ENCODE data around the gene CYTH4. TPM values are rescaled to one million over a fixed set of nuclear protein-coding genes. Genes with fewer than 3 reads are reported as not detected.

Gene CYTH4
- total RNA-seq, 1 experiment from 2014 or later = 0.15 TPM

DNA sequence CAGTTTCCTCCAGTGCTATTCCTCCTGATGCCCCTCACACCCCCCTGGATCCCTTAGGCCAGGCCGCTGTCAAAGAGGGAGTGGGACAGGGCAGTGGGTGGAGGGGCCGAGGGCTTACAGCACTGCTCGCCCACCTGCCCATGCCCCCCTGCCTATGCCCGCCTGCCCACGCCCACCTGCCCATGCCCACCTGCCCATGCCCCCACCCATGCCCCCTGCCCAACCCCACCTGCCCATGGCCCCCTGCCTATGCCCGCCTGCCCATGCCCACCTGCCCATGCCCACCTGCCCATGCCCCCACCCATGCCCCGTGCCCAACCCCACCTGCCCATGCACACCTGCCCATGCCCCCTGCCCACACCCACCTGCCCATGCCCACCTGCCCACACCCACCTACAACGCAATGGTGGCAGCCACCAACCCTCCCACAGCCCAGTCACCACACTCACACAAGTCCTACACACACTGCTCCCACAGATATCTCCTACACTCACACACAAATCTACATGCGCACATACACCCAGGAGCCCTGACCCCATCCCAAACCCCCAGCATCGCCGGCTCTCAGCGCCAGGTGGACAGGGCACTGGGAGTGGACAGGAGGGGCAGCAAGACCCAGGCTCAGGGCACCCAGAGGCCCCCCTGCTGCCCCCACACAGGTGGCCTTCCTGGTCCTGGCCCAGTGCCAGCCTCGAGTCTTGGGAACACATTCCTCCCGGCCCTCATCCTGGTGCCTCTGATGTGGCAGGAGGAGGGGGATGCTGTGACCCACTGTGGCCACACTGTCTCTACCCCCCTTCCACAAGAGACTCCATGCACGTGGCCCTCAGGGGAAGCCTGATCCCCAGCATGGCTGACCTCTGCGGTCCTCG, 61.8 kb downstream of the CYTH4 start:
- H3K36me3 Mint-ChIP-seq = no peaks in the 10 kb centered on the region
- ATAC-seq (no peak), DNase-seq (ENCODE audit: low spot score) (no peak)
- H3K4me1 Mint-ChIP-seq = peaks cover 27% of the 10 kb centered on the region
- H3K27ac Mint-ChIP-seq = no peak overlapping the region
- H3K9me3 Mint-ChIP-seq = no peaks in the 10 kb centered on the region
- ChIA-PET POLR2A (no interaction called here), CTCF (no interaction called here)
- TF ChIP-seq IRF2 (CRISPR knock-in tag; IDR thresholded peaks at IDR 0.05; ENCODE audit: borderline replicate concordance, low read depth) (no peak), ZNF121 (CRISPR knock-in tag; IDR thresholded peaks at IDR 0.05) (no peak), ZNF396 (CRISPR knock-in tag; IDR thresholded peaks at IDR 0.05; ENCODE audit: borderline replicate concordance) (no peak), ZNF219 (CRISPR knock-in tag; IDR thresholded peaks at IDR 0.05; ENCODE audit: borderline replicate concordance) (no peak), ZNF317 (CRISPR knock-in tag; IDR thresholded peaks at IDR 0.05; ENCODE audit: borderline replicate concordance, low read depth) (no peak), PRRX2 (CRISPR knock-in tag; IDR thresholded peaks at IDR 0.05) (no peak), ELF4 (CRISPR knock-in tag; IDR thresholded peaks at IDR 0.05; ENCODE audit: low read depth) (no peak), OVOL2 (CRISPR knock-in tag; IDR thresholded peaks at IDR 0.05; ENCODE audit: borderline replicate concordance) (no peak)
- TF ChIP-seq, protein P1, sequence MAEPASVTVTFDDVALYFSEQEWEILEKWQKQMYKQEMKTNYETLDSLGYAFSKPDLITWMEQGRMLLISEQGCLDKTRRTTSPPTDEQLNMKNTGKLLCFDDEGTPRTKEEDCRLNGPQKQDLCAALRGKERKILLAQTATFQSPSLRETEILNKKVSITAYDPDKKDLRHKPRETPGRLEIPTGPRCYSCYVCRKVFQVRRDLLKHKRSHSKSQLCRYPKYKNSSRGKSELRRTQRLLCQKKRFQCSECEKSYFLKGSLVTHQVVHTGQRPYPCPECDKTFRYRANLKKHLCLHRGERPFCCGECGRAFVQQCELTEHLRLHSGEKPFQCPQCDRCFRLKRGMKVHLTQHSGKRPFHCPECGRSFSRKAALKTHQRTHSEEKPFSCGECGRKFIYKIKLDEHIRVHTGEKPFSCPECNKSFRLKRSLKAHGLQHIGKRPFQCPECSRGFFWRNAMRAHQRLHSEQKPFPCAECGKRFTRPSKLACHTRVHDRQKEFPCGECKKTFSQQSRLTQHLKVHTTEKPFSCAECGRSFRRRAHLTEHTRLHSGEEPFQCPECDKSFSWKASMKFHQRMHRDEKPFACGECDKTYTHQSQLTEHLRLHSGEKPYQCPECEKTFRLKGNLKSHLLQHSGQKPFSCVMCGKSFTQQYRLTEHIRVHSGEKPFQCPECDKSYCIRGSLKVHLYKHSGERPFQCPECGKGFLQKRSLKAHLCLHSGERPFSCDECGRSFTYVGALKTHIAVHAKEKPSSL (CRISPR knock-in tag; conservative IDR thresholded peaks at IDR 0.05) = no peak
- TF ChIP-seq, protein P2, sequence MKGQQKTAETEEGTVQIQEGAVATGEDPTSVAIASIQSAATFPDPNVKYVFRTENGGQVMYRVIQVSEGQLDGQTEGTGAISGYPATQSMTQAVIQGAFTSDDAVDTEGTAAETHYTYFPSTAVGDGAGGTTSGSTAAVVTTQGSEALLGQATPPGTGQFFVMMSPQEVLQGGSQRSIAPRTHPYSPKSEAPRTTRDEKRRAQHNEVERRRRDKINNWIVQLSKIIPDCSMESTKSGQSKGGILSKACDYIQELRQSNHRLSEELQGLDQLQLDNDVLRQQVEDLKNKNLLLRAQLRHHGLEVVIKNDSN (CRISPR knock-in tag; IDR thresholded peaks at IDR 0.05) = no peak
- TF ChIP-seq, protein P3, sequence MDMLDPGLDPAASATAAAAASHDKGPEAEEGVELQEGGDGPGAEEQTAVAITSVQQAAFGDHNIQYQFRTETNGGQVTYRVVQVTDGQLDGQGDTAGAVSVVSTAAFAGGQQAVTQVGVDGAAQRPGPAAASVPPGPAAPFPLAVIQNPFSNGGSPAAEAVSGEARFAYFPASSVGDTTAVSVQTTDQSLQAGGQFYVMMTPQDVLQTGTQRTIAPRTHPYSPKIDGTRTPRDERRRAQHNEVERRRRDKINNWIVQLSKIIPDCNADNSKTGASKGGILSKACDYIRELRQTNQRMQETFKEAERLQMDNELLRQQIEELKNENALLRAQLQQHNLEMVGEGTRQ (CRISPR knock-in tag; IDR thresholded peaks at IDR 0.05) = no peak
- no peak overlapping the region for H3K4me3 Mint-ChIP-seq
- H3K27me3 Mint-ChIP-seq (ENCODE audit: low read depth) = peaks cover 11% of the 10 kb centered on the region

DNA sequence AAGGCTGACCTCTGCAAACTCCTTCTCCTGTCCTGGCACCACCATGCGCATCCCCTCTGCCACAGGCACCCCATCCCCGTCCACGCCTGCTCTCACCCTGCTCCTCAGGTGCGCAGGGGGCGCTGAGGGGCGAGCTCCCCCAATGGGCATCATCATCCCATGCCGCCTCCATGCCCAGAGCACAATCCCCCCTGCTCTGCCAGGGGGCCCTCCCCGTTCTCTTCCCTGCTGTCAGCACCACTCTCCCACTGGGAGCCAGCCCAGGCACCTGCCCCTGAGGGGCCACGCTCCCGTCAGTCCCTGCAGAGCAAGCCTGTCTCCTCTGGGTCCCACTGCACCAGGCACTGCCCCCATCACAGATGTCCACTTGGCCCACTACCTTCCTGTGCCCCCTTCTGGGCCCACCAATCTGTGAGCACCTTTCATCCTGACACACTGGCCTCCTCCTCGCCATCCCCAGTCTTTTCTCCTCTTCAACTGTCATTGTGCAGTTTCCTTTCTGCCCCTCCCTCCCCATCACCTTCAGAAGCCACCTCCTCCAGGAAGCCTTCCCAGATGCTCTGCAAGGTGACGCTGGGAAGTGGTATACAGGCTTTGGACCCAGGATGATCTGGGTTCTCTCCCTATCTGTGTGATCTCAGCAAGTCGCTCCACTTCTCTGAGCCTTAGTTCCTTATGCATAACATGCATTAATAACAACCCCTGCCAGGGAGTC, 62.6 kb downstream of the CYTH4 start:
- no peak overlapping the region for H3K27ac Mint-ChIP-seq
- CTCF ChIA-PET = no interaction called here
- TF ChIP-seq, protein P4, sequence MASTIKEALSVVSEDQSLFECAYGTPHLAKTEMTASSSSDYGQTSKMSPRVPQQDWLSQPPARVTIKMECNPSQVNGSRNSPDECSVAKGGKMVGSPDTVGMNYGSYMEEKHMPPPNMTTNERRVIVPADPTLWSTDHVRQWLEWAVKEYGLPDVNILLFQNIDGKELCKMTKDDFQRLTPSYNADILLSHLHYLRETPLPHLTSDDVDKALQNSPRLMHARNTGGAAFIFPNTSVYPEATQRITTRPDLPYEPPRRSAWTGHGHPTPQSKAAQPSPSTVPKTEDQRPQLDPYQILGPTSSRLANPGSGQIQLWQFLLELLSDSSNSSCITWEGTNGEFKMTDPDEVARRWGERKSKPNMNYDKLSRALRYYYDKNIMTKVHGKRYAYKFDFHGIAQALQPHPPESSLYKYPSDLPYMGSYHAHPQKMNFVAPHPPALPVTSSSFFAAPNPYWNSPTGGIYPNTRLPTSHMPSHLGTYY (CRISPR knock-in tag; IDR thresholded peaks at IDR 0.05) = no peak
- TF ChIP-seq, protein P5, sequence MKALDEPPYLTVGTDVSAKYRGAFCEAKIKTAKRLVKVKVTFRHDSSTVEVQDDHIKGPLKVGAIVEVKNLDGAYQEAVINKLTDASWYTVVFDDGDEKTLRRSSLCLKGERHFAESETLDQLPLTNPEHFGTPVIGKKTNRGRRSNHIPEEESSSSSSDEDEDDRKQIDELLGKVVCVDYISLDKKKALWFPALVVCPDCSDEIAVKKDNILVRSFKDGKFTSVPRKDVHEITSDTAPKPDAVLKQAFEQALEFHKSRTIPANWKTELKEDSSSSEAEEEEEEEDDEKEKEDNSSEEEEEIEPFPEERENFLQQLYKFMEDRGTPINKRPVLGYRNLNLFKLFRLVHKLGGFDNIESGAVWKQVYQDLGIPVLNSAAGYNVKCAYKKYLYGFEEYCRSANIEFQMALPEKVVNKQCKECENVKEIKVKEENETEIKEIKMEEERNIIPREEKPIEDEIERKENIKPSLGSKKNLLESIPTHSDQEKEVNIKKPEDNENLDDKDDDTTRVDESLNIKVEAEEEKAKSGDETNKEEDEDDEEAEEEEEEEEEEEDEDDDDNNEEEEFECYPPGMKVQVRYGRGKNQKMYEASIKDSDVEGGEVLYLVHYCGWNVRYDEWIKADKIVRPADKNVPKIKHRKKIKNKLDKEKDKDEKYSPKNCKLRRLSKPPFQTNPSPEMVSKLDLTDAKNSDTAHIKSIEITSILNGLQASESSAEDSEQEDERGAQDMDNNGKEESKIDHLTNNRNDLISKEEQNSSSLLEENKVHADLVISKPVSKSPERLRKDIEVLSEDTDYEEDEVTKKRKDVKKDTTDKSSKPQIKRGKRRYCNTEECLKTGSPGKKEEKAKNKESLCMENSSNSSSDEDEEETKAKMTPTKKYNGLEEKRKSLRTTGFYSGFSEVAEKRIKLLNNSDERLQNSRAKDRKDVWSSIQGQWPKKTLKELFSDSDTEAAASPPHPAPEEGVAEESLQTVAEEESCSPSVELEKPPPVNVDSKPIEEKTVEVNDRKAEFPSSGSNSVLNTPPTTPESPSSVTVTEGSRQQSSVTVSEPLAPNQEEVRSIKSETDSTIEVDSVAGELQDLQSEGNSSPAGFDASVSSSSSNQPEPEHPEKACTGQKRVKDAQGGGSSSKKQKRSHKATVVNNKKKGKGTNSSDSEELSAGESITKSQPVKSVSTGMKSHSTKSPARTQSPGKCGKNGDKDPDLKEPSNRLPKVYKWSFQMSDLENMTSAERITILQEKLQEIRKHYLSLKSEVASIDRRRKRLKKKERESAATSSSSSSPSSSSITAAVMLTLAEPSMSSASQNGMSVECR (CRISPR knock-in tag; IDR thresholded peaks at IDR 0.05; ENCODE audit: borderline replicate concordance) = no peak
- TF ChIP-seq FOXJ3 (CRISPR knock-in tag; IDR thresholded peaks at IDR 0.05; ENCODE audit: borderline replicate concordance) (no peak), JUN (CRISPR knock-in tag; IDR thresholded peaks at IDR 0.05) (no peak), GABPB1 (CRISPR knock-in tag; IDR thresholded peaks at IDR 0.05) (no peak), FOXK1 (CRISPR knock-in tag; IDR thresholded peaks at IDR 0.05) (no peak), ZNF416 (CRISPR knock-in tag; IDR thresholded peaks at IDR 0.05) (no peak), NR3C1 (CRISPR knock-in tag; conservative IDR thresholded peaks at IDR 0.05; ENCODE audit: low read depth) (no peak), TP53 (CRISPR knock-in tag; IDR thresholded peaks at IDR 0.05) (no peak), ESRRA (CRISPR knock-in tag; IDR thresholded peaks at IDR 0.05; ENCODE audit: borderline replicate concordance) (no peak), ZNF263 (CRISPR knock-in tag; IDR thresholded peaks at IDR 0.05; ENCODE audit: low read depth) (no peak)
- TF ChIP-seq, protein P6, sequence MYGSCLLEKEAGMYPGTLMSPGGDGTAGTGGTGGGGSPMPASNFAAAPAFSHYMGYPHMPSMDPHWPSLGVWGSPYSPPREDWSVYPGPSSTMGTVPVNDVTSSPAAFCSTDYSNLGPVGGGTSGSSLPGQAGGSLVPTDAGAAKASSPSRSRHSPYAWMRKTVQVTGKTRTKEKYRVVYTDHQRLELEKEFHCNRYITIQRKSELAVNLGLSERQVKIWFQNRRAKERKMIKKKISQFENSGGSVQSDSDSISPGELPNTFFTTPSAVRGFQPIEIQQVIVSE (CRISPR knock-in tag; IDR thresholded peaks at IDR 0.05; ENCODE audit: borderline replicate concordance) = no peak

More for the DNA sequence above, 62.6 kb downstream of the CYTH4 start:
- POLR2A ChIA-PET = no interaction called here
- Mint-ChIP-seq H3K27me3 (ENCODE audit: low read depth) (peaks cover 11% of the 10 kb centered on the region), H3K9me3 (no peaks in the 10 kb centered on the region), H3K4me1 (peaks cover 27% of the 10 kb centered on the region), H3K4me3 (no peak overlapping the region), H3K36me3 (no peaks in the 10 kb centered on the region)
- DNase-seq (ENCODE audit: low spot score) (no peak), ATAC-seq (no peak)
